Neuron (in vitro differentiated cells): Measurements from ENCODE around the gene MAPKAPK2.

Source experiments
- H2AFZ ChIP-seq: one replicate; pipeline ENCODE4 v1.6.1; 2013; ENCODE audit warnings: low read depth, mild to moderate bottlenecking, inconsistent platforms, low read length, moderate library complexity
- H3K27me3 ChIP-seq: one replicate; pipeline ENCODE4 v1.6.1; 2013; ENCODE audit warnings: low read length; ENCODE audit not compliant: insufficient read depth
- H3K36me3 ChIP-seq: one replicate; pipeline ENCODE4 v1.6.1; 2013; ENCODE audit warnings: low read length; ENCODE audit not compliant: insufficient read depth
- H3K4me1 ChIP-seq: one replicate; pipeline ENCODE4 v1.6.1; 2013; ENCODE audit warnings: low read length; ENCODE audit not compliant: insufficient read depth
- H3K4me3 ChIP-seq: 2 replicates; pipeline ENCODE4 v1.5.1; 2013; ENCODE audit warnings: mild to moderate bottlenecking, low read length, moderate library complexity
- H3K9me3 ChIP-seq: one replicate; pipeline ENCODE4 v1.6.1; 2013; ENCODE audit warnings: low read length

The MAPKAPK2 gene

GRCh38 chr1:206705191-206705590 lies 20.5 kb downstream of the MAPKAPK2 start:
- no peaks in the 10 kb centered on the region for H3K36me3 ChIP-seq
- H2AFZ ChIP-seq = no peak overlapping the region
- no peaks in the 10 kb centered on the region for H3K9me3 ChIP-seq
- no peak overlapping the region for H3K4me3 ChIP-seq
- H3K4me1 ChIP-seq = peaks cover 52% of the 10 kb centered on the region
- no peaks in the 10 kb centered on the region for H3K27me3 ChIP-seq

DNA sequence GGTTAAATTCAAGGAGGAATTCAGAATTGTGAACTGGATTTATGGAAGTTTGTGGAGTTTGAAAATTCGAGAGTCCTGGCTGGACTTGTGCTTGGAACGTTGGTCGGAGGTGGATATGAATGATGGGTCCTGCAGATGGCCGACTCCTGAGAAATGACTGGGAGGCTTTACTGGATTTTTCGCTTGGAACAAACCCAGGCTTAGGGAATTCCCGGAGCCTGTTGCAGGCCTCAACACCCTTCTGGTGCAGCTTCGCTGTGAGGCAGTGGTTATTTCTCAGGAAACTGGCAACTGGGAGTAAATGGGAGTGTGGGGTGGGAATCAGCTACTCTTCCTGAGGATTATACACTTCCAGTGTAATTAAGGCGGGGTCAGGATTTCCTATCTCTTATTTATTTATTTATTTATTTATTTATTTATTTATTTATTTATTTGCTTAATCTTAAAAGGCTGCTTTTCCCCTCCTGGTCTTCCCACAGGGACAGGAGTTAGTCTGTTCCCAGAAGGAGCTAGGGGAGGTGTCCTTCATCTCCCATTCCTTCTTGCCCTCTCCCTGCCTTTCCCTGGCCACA lies 21.1 kb downstream of the MAPKAPK2 start:
- Histone ChIP-seq H3K36me3 (no peaks in the 10 kb centered on the region), H3K9me3 (no peaks in the 10 kb centered on the region), H3K4me3 (no peak overlapping the region), H2AFZ (no peak overlapping the region), H3K4me1 (peaks cover 52% of the 10 kb centered on the region), H3K27me3 (no peaks in the 10 kb centered on the region)

DNA sequence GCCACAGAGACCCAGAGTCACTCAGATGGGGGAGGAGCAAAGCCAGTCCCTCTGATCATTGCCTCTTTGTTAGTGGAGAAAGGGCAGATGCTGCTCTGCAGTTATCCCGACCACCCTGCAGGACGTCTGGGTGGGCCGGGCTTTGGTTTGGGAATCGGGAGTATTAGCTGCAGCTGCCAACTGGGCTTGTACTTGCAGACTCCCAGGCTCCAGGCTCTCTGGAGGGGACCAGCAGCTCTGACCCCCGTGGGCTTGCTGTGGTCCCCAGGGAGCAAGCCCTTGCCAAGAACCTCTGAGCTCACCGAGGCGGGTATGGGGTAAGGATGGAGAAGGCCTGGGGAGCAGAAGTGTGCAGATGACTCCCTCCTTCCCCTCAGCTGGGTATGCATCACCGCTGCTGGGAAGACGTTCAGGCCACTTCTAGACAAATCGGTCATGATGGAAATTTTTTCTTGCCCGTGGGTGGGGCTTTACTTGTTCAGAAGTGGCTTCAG lies 21.6 kb downstream of the MAPKAPK2 start:
- H3K27me3 ChIP-seq = no peaks in the 10 kb centered on the region
- peaks cover 52% of the 10 kb centered on the region for H3K4me1 ChIP-seq
- no peak overlapping the region for H2AFZ ChIP-seq
- H3K9me3 ChIP-seq = no peaks in the 10 kb centered on the region
- no peaks in the 10 kb centered on the region for H3K36me3 ChIP-seq
- no peak overlapping the region for H3K4me3 ChIP-seq

DNA sequence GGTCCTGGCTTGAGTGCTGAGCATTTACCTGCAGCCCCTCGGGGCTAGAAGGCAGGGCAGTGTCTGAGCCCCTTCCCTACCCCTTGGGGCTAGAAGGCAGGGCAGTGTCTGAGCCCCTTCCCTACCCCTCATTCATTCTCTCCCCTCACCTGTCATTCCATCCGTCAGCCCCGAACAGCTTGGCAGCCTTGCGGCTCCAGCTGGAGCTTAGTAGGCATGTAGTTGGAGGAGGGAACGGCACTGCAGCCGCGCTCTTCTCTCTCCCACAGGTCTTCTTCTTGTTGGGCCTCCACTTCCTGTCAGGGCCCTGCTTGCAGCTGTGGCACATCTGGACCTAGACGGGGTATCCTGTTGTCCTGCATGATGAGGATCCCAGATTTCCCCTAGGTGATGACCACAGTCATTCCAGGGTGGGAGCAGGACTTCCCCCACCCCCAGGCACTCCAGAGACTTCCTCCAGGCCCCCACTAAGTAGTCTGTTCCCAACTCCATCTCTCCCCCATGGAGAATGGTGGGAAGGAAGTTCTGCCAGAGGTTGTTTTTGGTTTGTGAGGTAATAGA lies 22.2 kb downstream of the MAPKAPK2 start:
- Histone ChIP-seq H3K4me1 (peaks cover 52% of the 10 kb centered on the region), H3K27me3 (no peaks in the 10 kb centered on the region), H3K4me3 (no peak overlapping the region)

GRCh38 chr1:206708058-206708457 lies 23.4 kb downstream of the MAPKAPK2 start:
- Histone ChIP-seq H3K27me3 (no peaks in the 10 kb centered on the region), H2AFZ (no peak overlapping the region), H3K4me1 (peaks cover 49% of the 10 kb centered on the region), H3K36me3 (no peaks in the 10 kb centered on the region), H3K9me3 (no peaks in the 10 kb centered on the region), H3K4me3 (no peak overlapping the region)

More for the DNA sequence above, 22.2 kb downstream of the MAPKAPK2 start:
- no peaks in the 10 kb centered on the region for H3K36me3 ChIP-seq
- H3K9me3 ChIP-seq = no peaks in the 10 kb centered on the region
- H2AFZ ChIP-seq = no peak overlapping the region

GRCh38 chr1:206708882-206709281 lies 24.2 kb downstream of the MAPKAPK2 start:
- peaks cover 41% of the 10 kb centered on the region for H3K4me1 ChIP-seq
- H3K27me3 ChIP-seq = no peaks in the 10 kb centered on the region
- no peak overlapping the region for H2AFZ ChIP-seq
- H3K9me3 ChIP-seq = no peaks in the 10 kb centered on the region
- no peaks in the 10 kb centered on the region for H3K36me3 ChIP-seq
- no peak overlapping the region for H3K4me3 ChIP-seq

DNA sequence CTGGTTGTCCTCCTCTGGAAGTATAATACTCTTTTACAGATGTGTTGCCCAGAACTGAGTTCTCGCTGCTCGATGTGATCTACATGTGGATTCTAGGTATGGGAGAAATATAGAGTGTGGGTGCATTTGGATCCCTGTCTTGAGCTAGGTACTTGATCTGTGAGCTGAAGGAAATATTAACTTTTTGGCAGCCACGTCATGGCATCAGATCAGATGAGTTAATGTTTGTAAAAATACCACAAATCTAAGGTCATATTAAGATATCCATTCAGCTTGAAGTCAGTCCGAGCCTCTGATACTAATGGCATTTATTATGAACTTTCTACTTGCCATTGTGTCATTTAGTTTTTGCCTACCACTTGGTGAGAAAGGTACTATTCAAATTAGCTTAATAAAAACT lies 24.6 kb downstream of the MAPKAPK2 start:
- Histone ChIP-seq H3K27me3 (no peaks in the 10 kb centered on the region), H2AFZ (no peak overlapping the region), H3K9me3 (no peaks in the 10 kb centered on the region), H3K36me3 (no peaks in the 10 kb centered on the region), H3K4me1 (peaks cover 40% of the 10 kb centered on the region), H3K4me3 (no peak overlapping the region)

DNA sequence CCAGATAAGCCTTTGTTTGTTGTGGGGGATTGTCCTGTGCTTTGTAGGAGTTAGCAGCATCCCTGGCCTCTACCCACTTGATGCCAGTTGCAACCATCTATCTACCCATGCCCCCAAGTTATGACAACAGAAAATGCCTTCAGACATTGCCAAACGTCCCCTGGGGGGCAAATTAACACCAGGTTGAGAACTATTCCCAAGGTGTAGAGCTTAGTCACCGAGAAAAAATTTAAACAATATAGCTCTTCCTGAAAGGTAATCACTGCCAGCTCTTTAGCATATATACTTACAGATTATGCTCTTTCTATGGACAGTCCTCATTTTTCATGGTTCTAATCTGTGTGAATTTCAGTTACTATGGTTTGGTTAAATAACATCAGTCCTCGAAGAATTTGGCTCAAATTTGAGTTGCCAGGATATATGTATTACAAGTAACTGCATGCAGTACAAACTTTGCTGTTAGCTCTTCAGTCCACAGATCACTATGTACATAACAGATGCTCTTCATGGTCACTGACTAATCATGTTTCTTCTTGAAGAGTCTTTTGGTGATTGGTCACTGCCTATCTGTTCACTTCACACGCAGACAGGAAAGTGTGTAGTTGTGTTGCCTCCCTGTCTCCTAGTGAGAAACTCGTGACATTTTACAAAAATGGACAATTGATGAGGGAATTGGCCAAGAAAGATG lies 25.2 kb downstream of the MAPKAPK2 start:
- peaks cover 34% of the 10 kb centered on the region for H3K4me1 ChIP-seq
- H3K27me3 ChIP-seq = no peaks in the 10 kb centered on the region
- H3K9me3 ChIP-seq = no peaks in the 10 kb centered on the region
- H3K36me3 ChIP-seq = no peaks in the 10 kb centered on the region
- no peak overlapping the region for H3K4me3 ChIP-seq
- H2AFZ ChIP-seq = no peak overlapping the region

GRCh38 chr1:206710460-206710823 lies 25.7 kb downstream of the MAPKAPK2 start:
- peaks cover 29% of the 10 kb centered on the region for H3K4me1 ChIP-seq
- no peaks in the 10 kb centered on the region for H3K36me3 ChIP-seq
- H3K4me3 ChIP-seq = no peak overlapping the region
- no peak overlapping the region for H2AFZ ChIP-seq
- H3K27me3 ChIP-seq = no peaks in the 10 kb centered on the region
- H3K9me3 ChIP-seq = no peaks in the 10 kb centered on the region

DNA sequence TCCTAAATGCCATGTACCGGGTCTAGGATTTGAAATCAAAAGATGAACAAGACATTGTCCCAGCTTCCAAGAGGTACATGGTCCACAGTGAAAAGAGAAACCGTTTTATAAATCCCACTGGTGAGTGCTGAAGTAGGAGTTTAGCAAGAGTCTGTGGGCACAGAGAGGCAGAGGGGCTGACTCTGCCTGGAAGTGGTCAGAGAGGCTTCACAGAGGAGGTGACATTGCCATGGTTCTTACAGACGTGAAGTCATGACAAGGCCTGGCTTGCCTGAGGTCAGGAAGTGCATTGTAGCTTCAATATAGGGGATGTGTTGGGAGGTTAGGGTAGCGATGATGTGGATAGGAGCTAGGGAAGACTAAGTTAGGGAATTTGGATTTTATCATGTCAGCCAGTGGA lies 28.4 kb downstream of the MAPKAPK2 start:
- Histone ChIP-seq H3K27me3 (no peaks in the 10 kb centered on the region), H2AFZ (no peak overlapping the region), H3K36me3 (no peaks in the 10 kb centered on the region), H3K9me3 (no peaks in the 10 kb centered on the region), H3K4me1 (peaks cover 3% of the 10 kb centered on the region), H3K4me3 (no peak overlapping the region)

DNA sequence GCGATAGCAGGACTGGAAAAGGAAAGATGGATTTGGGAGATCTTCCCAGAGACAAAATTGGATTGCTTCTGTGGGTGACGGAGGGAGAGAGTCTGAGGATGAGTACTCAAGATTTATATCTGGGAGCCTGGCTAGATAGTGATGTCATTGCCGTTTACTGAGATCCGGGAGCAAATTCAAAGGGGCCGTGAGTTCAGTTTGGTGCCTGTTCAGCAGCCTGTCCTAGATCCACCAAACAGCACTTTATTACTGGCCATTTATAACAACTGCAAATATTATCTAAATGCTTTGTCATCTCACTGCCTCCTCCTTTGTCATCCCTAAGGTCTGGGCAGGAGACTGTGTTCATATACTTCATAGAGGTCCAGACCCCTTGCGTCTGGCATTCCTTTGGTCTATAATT lies 29.2 kb downstream of the MAPKAPK2 start:
- no peaks in the 10 kb centered on the region for H3K9me3 ChIP-seq
- H3K4me1 ChIP-seq = peaks cover 2% of the 10 kb centered on the region
- no peaks in the 10 kb centered on the region for H3K36me3 ChIP-seq
- H3K4me3 ChIP-seq = no peak overlapping the region
- no peaks in the 10 kb centered on the region for H3K27me3 ChIP-seq
- no peak overlapping the region for H2AFZ ChIP-seq

GRCh38 chr1:206714331-206715058 lies 29.8 kb downstream of the MAPKAPK2 start:
- H3K27me3 ChIP-seq = no peaks in the 10 kb centered on the region
- no peak overlapping the region for H3K4me3 ChIP-seq
- no peak overlapping the region for H2AFZ ChIP-seq
- no peaks in the 10 kb centered on the region for H3K9me3 ChIP-seq
- peaks cover 2% of the 10 kb centered on the region for H3K4me1 ChIP-seq
- no peaks in the 10 kb centered on the region for H3K36me3 ChIP-seq

DNA sequence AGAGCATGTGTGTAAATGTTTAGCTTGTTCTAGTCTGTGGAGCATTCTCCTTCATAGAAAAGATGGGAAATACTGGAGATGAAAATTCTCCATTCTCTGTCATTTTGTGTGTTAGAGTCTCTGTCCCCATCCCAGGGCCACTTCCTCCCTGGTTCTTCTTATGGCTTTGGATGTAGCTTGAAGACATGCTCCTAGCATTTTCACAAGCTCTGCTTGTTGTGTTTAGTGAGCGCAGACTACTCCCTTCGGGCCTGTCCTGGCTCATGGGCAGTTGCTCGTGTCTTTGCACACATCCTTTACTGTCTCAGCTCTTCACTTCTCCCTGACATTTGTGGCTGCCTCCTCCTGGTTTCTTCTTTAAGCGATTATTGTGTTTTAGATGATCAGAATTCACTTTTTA lies 30.4 kb downstream of the MAPKAPK2 start:
- Histone ChIP-seq H2AFZ (no peak overlapping the region), H3K36me3 (no peaks in the 10 kb centered on the region), H3K27me3 (no peaks in the 10 kb centered on the region), H3K4me3 (no peak overlapping the region), H3K9me3 (no peaks in the 10 kb centered on the region), H3K4me1 (peaks cover 2% of the 10 kb centered on the region)
